Measurements from ENCODE around the gene REP15. TPM values are rescaled to one million over a fixed set of nuclear protein-coding genes. Genes with fewer than 3 reads are reported as not detected.

The REP15 gene
- polyA plus RNA-seq, 3 donors, result 2.5 to 2.9 (median 2.8) TPM

Other genes starting within 250 kb of the REP15 start
- under 1 TPM in 2 of 3 donors, not detected in 1; 0.31 to 0.37 TPM for gene SMCO2, start 249.7 kb upstream of the REP15 start, polyA plus RNA-seq (ENCODE audit: insufficient read length in 3 of 3)
- 10 to 100 TPM; 66.9 to 90.8 (median 84.2) TPM for gene PPFIBP1, start 172.2 kb upstream of the REP15 start, polyA plus RNA-seq (ENCODE audit: insufficient read length in 3 of 3)
- gene MRPS35, start 14.4 kb downstream of the REP15 start, polyA plus RNA-seq (ENCODE audit: insufficient read length in 3 of 3), result 10 to 100 TPM; 80.9 to 89.9 (median 87.3) TPM
- gene KLHL42, start 83.8 kb downstream of the REP15 start, polyA plus RNA-seq (ENCODE audit: insufficient read length in 3 of 3), result 10 to 100 TPM; 28.0 to 32.8 (median 30.5) TPM
- under 1 TPM in 2 of 3 donors, not detected in 1; 0.24 to 0.25 TPM for gene MANSC4, start 83.8 kb downstream of the REP15 start, polyA plus RNA-seq (ENCODE audit: insufficient read length in 3 of 3)

All from right renal cortex interstitium (tissue), 3 donors.